ENCODE measurements around the gene NELFA. TPM values are rescaled to one million over a fixed set of nuclear protein-coding genes. Genes with fewer than 3 reads are reported as not detected.
A peak's percentile ranks its signal among the peaks of the same experiment; 100 is the strongest.

The NELFA gene
- total RNA-seq, 2 experiments from 2014 or later = 32.2 to 35.6 TPM

DNA sequence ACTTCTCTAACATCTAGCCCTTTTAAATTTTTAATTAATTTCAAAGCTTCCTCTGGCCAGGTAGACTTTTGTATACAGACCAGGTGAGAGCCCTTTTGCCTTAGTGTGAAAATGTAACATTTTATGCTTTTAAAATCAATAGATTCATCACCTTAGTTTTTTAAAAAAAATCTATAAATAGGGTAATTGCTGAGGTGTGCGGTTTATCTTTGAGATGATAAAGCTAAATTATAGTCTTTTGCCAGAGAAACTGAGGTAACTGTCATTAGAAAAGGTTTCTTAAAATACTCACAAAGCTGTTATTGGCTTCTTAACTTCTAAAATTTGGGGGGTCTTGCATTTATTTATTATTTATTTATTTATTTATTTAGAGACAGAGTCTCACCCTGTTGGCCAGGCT lies 62.9 kb downstream of the NELFA start:
- H3K4me1 Mint-ChIP-seq (ENCODE audit: low read depth) = peaks cover 8% of the 10 kb centered on the region
- no peak overlapping the region for H3K4me3 Mint-ChIP-seq
- peaks cover 65% of the 10 kb centered on the region for H3K36me3 Mint-ChIP-seq (ENCODE audit: low read depth)
- no peak overlapping the region for H3K27ac Mint-ChIP-seq
- H3K9me3 Mint-ChIP-seq (ENCODE audit: insufficient read depth) = no peaks in the 10 kb centered on the region
- ATAC-seq (no peak), DNase-seq (no peak)
- ChIA-PET POLR2A (no interaction called here), CTCF (no interaction called here)
- no peaks in the 10 kb centered on the region for H3K27me3 Mint-ChIP-seq (ENCODE audit: low read depth)

DNA sequence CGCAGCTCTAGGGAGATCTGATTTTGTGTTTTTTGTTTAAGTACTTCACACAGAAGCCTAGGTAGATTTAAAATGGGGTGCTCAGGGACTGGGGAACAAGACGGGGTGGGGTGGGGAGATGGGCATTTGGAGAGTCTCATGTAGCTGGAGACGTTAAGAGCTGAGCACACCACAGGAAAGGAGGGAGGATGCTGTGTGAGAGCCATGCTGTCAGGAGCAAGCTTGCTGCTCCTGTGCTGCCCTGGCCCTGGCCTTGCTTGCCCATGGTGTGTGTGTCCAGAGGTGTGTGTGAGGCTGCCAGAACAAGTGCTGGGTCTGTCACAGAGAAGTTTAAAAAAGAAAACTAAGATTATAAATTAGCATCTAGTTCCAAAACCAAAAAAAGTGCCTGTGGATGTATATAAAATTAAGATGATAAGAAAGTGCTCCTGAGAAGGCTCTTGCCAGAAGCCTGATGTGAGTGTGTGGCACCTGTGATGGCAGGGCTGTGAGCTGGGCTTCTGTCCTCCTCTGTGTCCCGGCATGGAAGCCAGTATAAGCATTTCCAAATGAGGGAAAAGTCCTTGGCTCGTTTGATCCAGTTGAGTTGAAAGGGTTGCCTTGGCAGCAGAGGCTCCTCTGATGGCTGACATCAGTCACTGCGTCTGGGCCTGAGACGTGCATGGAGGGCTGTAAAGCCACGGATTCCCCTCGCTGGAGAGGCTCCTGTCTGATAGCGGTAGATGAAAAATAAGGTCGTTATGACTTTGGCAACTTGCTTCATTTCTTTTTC lies 63.5 kb downstream of the NELFA start:
- POLR2A ChIA-PET = no interaction called here
- Mint-ChIP-seq H3K4me1 (ENCODE audit: low read depth) (peaks cover 8% of the 10 kb centered on the region), H3K27ac (peak overlapping the region; percentile 46), H3K27me3 (ENCODE audit: low read depth) (no peaks in the 10 kb centered on the region), H3K9me3 (ENCODE audit: insufficient read depth) (no peaks in the 10 kb centered on the region), H3K36me3 (ENCODE audit: low read depth) (peaks cover 65% of the 10 kb centered on the region), H3K4me3 (no peak overlapping the region)
- DNase-seq = no peak
- CTCF ChIA-PET = interaction anchor here (1.0 kb wide), 1 partner anchor 35 kb away, joined by 3 read pairs; no protein-coding TSS in a partner anchor
- no peak for ATAC-seq

DNA sequence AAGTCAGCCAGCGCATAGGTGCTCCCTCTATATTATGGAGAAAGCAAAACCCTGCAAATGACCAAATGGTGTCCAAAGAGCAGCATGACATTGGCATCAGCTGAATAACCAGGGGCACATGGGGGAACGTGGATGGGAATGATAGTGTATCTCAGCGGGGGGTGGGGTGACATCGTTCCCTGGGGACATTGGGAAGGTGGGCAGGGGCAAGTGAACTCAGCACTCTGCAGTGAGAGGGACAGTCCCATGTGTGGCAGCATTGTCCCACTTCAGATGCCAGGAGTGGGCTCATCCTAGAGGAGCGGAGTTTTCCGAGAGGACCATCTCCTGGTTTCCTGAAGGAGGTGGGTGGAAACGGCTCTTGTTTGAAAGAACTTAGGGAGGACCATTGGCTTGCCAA lies 64.8 kb downstream of the NELFA start:
- Mint-ChIP-seq H3K9me3 (ENCODE audit: insufficient read depth) (no peaks in the 10 kb centered on the region), H3K27me3 (ENCODE audit: low read depth) (no peaks in the 10 kb centered on the region), H3K27ac (no peak overlapping the region), H3K36me3 (ENCODE audit: low read depth) (peaks cover 67% of the 10 kb centered on the region), H3K4me1 (ENCODE audit: low read depth) (peaks cover 5% of the 10 kb centered on the region), H3K4me3 (no peak overlapping the region)
- ChIA-PET CTCF (no interaction called here), POLR2A (no interaction called here)
- DNase-seq (no peak), ATAC-seq (no peak)

DNA sequence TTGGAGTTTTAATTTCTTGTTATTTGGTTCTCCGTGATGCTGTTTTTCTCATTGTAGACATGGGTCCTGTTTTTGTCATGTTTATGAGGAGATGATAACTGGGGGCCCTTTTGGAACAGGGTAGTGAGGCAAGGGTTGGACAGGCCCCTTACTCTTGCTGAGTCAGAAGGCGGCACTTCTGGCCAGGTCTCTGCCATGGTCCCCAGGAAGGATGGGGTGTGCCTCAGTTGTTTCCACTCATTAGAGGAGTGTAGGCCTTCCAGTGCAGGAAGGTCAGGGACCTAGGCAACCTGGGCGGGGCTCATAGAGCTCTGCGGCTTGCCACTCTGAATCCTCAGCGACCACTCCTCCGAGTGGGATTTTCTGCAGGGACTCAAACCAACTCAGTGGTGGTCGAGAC lies 68.2 kb downstream of the NELFA start:
- Mint-ChIP-seq H3K36me3 (ENCODE audit: low read depth) (peaks cover 62% of the 10 kb centered on the region), H3K4me3 (no peak overlapping the region), H3K27ac (peak overlapping the region; percentile 34), H3K4me1 (ENCODE audit: low read depth) (peaks cover 4% of the 10 kb centered on the region), H3K27me3 (ENCODE audit: low read depth) (no peaks in the 10 kb centered on the region), H3K9me3 (ENCODE audit: insufficient read depth) (no peaks in the 10 kb centered on the region)
- ATAC-seq (no peak), DNase-seq (no peak)
- ChIA-PET CTCF (no interaction called here), POLR2A (no interaction called here)

DNA sequence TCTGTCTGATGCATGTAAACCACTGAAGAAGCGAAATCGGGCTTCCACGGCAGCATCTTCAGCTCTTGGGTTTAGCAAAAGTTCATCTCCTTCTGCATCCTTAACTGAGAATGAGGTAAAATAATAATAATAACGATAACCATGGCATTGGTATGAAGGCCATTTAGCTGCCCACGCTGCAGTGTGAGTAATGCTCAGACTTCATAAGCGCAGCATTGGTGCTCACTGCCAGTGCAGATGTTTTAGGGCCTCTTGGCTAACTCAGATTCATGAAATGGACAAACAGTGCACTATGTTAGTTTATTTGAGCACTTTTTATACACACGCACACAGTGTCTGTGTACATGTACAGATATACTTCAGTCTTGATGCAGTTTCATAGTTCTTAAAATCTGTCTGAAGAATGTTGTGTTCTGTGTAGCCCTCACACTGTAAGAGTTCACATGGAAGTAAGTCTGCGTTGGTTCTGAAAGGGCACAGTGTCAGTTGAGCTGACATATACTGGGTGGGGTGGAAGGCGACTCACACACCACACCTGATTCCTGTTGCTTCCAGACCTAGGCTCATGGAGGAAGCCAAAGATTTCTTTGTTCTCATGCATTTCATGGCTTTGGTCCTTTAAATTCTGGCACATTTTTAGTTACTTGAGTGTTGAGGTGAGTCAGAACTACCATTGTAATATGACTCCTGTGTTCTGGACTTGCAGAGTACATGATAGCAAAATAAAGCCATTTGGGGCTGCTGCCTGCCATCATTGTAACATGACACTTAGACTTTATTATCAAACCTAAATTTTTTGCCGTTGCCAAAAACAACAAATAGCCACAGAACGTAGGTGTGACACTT lies 68.9 kb downstream of the NELFA start:
- H3K27me3 Mint-ChIP-seq (ENCODE audit: low read depth) = no peaks in the 10 kb centered on the region
- peaks cover 60% of the 10 kb centered on the region for H3K36me3 Mint-ChIP-seq (ENCODE audit: low read depth)
- no peak for DNase-seq
- no peak for ATAC-seq
- no peaks in the 10 kb centered on the region for H3K9me3 Mint-ChIP-seq (ENCODE audit: insufficient read depth)
- no peak overlapping the region for H3K4me3 Mint-ChIP-seq
- ChIA-PET POLR2A (no interaction called here), CTCF (no interaction called here)
- H3K27ac Mint-ChIP-seq = no peak overlapping the region
- peaks cover 4% of the 10 kb centered on the region for H3K4me1 Mint-ChIP-seq (ENCODE audit: low read depth)

DNA sequence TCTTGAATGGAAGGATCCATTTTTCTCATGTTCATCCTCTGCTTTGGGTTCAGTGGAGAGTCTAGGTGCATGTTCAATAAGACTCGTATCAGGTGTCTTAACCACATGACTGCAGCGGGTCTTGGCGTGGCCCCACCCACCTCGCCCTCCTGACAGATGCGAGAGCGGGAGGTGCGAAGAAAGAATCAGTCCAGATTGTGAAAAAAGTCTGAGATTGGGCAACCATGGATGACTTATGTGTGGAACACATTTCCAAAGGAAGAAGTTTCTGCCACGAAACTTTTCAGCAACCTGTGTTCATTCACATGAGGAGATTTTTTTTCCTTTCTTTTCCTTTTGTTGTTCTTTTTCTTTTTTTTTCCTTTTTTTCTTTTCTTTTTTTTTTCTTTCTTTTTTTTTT lies 70.7 kb downstream of the NELFA start:
- no peak overlapping the region for H3K4me3 Mint-ChIP-seq
- no peak overlapping the region for H3K27ac Mint-ChIP-seq
- H3K27me3 Mint-ChIP-seq (ENCODE audit: low read depth) = no peaks in the 10 kb centered on the region
- H3K4me1 Mint-ChIP-seq (ENCODE audit: low read depth) = peaks cover 4% of the 10 kb centered on the region
- H3K36me3 Mint-ChIP-seq (ENCODE audit: low read depth) = peaks cover 52% of the 10 kb centered on the region
- ChIA-PET POLR2A (no interaction called here), CTCF (interaction anchor here (1.5 to 1.7 kb wide), 2 partner anchors 24 to 39 kb away, joined by 4 to 5 read pairs; no protein-coding TSS in a partner anchor)
- ATAC-seq = no peak
- H3K9me3 Mint-ChIP-seq (ENCODE audit: insufficient read depth) = no peaks in the 10 kb centered on the region
- DNase-seq = no peak

DNA sequence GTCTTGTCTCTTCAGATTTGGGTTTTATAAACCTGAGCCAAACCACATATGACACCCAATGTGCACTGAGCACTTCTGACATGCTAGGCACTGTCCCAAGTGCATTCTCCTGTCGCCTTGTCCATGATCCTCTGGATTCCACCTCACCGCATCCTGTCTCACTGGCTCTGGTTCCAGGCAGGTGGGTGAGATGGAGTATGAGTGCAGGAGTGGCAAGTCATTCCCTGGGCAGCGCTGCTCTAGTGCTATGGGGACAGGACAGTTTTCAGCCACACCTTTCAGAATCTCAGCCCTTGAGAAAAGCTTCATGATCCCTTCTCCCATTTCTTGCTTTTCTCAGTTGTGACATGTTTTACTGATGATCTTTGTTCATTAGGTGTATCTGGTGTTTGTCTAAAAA lies 71.2 kb downstream of the NELFA start:
- H3K27me3 Mint-ChIP-seq (ENCODE audit: low read depth) = no peaks in the 10 kb centered on the region
- peaks cover 4% of the 10 kb centered on the region for H3K4me1 Mint-ChIP-seq (ENCODE audit: low read depth)
- H3K9me3 Mint-ChIP-seq (ENCODE audit: insufficient read depth) = no peaks in the 10 kb centered on the region
- ChIA-PET CTCF (interaction anchor here (1.5 to 1.7 kb wide), 2 partner anchors 24 to 38 kb away, joined by 4 to 5 read pairs; no protein-coding TSS in a partner anchor), POLR2A (interaction anchor here (0.8 kb wide), 1 partner anchor 12 kb away, joined by 3 read pairs; no protein-coding TSS in a partner anchor)
- ATAC-seq (no peak), DNase-seq (no peak)
- no peak overlapping the region for H3K27ac Mint-ChIP-seq
- H3K36me3 Mint-ChIP-seq (ENCODE audit: low read depth) = peaks cover 49% of the 10 kb centered on the region
- no peak overlapping the region for H3K4me3 Mint-ChIP-seq

DNA sequence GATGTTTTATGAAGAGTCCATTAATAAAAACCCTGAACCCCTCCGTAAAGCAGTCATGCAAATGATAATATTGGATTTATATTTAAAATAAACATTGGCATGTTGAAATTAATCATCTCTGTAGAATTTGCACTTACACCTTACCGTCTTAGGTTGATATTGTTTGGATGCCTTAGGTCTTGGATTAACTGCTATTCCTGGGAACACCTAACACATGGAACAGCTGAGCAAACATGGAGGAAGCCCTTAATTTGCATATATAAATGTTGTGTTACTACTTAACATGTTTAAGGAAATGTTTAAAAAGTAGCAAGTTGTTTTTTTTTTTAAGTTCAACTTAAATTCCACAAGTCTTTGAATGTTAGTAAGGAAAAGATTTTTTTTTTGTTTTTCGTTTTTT lies 75.1 kb downstream of the NELFA start:
- CTCF ChIA-PET = no interaction called here
- H3K27ac Mint-ChIP-seq = no peak overlapping the region
- POLR2A ChIA-PET = interaction anchor here (0.7 kb wide), 1 partner anchor 100 kb away, joined by 4 read pairs; no protein-coding TSS in a partner anchor
- peaks cover 52% of the 10 kb centered on the region for H3K36me3 Mint-ChIP-seq (ENCODE audit: low read depth)
- no peaks in the 10 kb centered on the region for H3K9me3 Mint-ChIP-seq (ENCODE audit: insufficient read depth)
- H3K4me3 Mint-ChIP-seq = no peak overlapping the region
- peaks cover 6% of the 10 kb centered on the region for H3K4me1 Mint-ChIP-seq (ENCODE audit: low read depth)
- DNase-seq (no peak), ATAC-seq (no peak)
- H3K27me3 Mint-ChIP-seq (ENCODE audit: low read depth) = no peaks in the 10 kb centered on the region

DNA sequence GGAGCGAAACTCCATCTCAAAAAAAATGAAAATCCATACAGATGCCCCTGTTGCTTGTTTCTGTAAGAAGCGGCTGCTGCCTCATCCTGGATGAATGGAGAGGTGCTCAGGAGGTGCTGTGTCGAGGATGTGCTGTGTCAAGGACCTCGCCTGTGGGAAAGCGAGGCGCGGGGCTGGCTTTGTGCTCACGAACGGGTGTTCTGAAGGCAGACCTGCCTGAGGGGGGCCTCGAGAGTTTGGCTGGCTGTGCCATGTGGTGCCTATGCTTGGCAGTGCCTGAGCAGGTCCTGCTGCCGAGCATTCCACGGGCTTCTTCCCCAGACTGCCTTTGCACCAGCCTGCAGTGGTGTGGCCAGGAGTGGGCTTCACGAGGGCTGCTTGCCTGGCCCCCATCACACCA lies 76.0 kb downstream of the NELFA start:
- Mint-ChIP-seq H3K4me1 (ENCODE audit: low read depth) (peaks cover 3% of the 10 kb centered on the region), H3K27ac (no peak overlapping the region), H3K9me3 (ENCODE audit: insufficient read depth) (no peaks in the 10 kb centered on the region), H3K27me3 (ENCODE audit: low read depth) (no peaks in the 10 kb centered on the region), H3K4me3 (no peak overlapping the region), H3K36me3 (ENCODE audit: low read depth) (peaks cover 53% of the 10 kb centered on the region)
- DNase-seq (no peak), ATAC-seq (no peak)
- ChIA-PET POLR2A (no interaction called here), CTCF (no interaction called here)

Small RNAs within 50 kb of the gene (microRNA-seq; reads per million reads assigned to microRNA genes)
- gene MIR943 = not detected

Other genes starting within 250 kb of the NELFA start
- under 1 TPM; 0.34 to 0.37 TPM for gene FGFR3, start 215.7 kb downstream of the NELFA start, total RNA-seq
- 10 to 100 TPM; 56.6 to 58.9 TPM for gene LETM1, start 152.8 kb downstream of the NELFA start, total RNA-seq
- gene NSD2, start 137.6 kb downstream of the NELFA start, total RNA-seq = 100 to 1,000 TPM; 287 to 290 TPM
- under 1 TPM in 1 of 2 experiments, not detected in 1; 0.05 TPM for gene NAT8L, start 50.4 kb upstream of the NELFA start, total RNA-seq
- 10 to 100 TPM; 22.0 to 25.8 TPM for gene HAUS3, start 233.1 kb upstream of the NELFA start, total RNA-seq
- gene POLN, start 233.1 kb upstream of the NELFA start, total RNA-seq = 1 to 10 TPM; 2.4 to 2.5 TPM

Data from activated CD8-positive, alpha-beta T cell treated with anti-CD3 and anti-CD28 coated beads, Interleukin-2, amount 10 ng/mL, durations not matched to agents 7 days and 5 days (primary cell).